Measurements from ENCODE around the gene AVPI1. TPM values are rescaled to one million over a fixed set of nuclear protein-coding genes. Genes with fewer than 3 reads are reported as not detected.
"Not testable (repeated sequence)": the region's sequence is repeated elsewhere in the genome, so short reads cannot be mapped to it uniquely, and the experiment has no call there.

AVPI1 gene
- total and polyA plus RNA-seq, 10 of the 15 experiments (the other 5 are each of a cell fraction or from before 2014, with no cell fraction given) = 0.08 to 1.4 (median 0.84) TPM

GRCh38 chr10:97642471-97643159 is 44.4 kb downstream of the AVPI1 start:
- H3K36me3 ChIP-seq (ENCODE audit: control insufficient read depth in 2 of 2, insufficient read depth in 2 of 2, low read length in 1 of 2); FAIRE-seq; intact Hi-C loops (cut with micrococcal nuclease; ENCODE audit: unreplicated experiment); H3K27me3 ChIP-seq (replicated peaks in 1 of 2; ENCODE audit: control insufficient read depth in 2 of 2, insufficient read depth in 2 of 2, low read length in 1 of 2); H3K4me1 ChIP-seq (ENCODE audit: control insufficient read depth, insufficient read depth, low read length); ATAC-seq; H3K9ac ChIP-seq (ENCODE audit: control insufficient read depth, insufficient read depth, low read length); H4K20me1 ChIP-seq (ENCODE audit: control insufficient read depth, insufficient read depth); in situ Hi-C loops (cut with MboI); BruUV-seq (replicated peaks); DNase-seq (ENCODE audit: low read depth, low spot score); H3K9me3 ChIP-seq (replicated peaks; ENCODE audit: control insufficient read depth, insufficient read depth, low read length); H3K27ac ChIP-seq (ENCODE audit: control insufficient read depth, insufficient read depth); H2AFZ ChIP-seq (ENCODE audit: control insufficient read depth, low read depth, low read length): not testable (repeated sequence)
- Histone ChIP-seq H3K4me2 (ENCODE audit: control insufficient read depth, insufficient read depth) (peak overlapping the region; percentile 48; the same call in 1 of the 2 replicates), H3K4me3 (0 out of 2 replicates have a peak overlapping the region, but pooled peaks have one; percentile 91), H3K79me2 (ENCODE audit: control insufficient read depth, insufficient read depth, low read length) (peaks cover 15% of the 10 kb centered on the region)
- ChIA-PET SMC1A (ENCODE audit: uncharacterized antibody, unreplicated experiment) (interaction anchor here (1.6 kb wide), 1 partner anchor 70 kb away, joined by 5 read pairs; no protein-coding TSS in a partner anchor), POLR2A (interaction anchor here (0.6 to 1.2 kb wide), 3 partner anchors 44 to 218 kb away, joined by 3 read pairs; partner anchors contain the start of gene ZFYVE27), CTCF (interaction anchor here (1.0 kb wide), 1 partner anchor 309 kb away, joined by 4 read pairs; no protein-coding TSS in a partner anchor), RAD21 (ENCODE audit: unreplicated experiment) (interaction anchor here (0.6 kb wide), 1 partner anchor 34 kb away, joined by 3 read pairs; no protein-coding TSS in a partner anchor)
- 98% methylated on average over 12 of the region's 13 CpGs for WGBS (ENCODE audit: insufficient coverage, insufficient replicate concordance, low lambda C conversion rate, missing lambda C conversion rate)

DNA sequence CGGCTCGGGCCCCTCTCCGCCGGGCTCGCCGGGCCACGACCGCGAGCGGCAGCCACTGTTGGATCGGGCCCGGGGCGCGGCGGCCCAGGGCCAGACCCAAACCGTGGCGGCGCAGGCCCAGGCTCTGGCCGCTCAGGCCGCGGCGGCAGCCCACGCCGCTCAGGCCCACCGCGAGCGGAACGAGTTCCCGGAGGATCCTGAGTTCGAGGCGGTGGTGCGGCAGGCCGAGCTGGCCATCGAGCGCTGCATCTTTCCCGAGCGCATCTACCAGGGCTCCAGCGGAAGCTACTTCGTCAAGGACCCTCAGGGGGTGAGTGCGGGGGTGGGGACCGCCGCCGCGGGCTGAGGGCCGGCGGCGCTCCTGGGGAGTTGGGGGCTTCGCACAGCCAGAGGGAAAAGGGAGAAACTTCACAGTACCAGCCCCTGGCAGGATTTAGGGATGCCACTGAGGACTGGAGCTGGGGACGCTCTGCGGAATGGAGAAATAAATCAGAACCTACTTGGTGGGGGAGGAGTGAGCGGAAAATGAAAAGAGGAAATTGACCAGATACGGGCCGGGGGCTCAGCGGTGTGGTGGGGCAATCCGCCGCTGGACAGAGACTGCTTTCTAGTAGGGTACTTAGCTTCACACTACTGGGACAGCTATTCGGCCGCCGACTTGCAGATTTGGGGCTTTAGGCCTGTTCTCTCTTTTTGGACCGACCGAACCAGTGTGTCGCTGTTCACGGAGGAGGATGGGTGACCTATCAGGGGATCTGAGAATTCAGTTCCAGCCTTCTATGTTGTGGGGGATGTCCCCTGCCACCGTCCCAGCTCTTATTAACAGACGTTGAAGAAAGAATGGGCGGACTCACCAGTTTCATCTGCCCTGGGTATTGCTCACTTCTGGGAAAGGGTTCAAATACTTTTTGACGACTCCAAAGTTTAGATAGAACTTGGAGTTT is 45.9 kb downstream of the AVPI1 start:
- H3K4me1 ChIP-seq (ENCODE audit: control insufficient read depth, insufficient read depth, low read length) = no peaks in the 10 kb centered on the region; the same call in 1 of the 2 replicates
- peak overlapping the region; percentile 58 for H3K27ac ChIP-seq (ENCODE audit: control insufficient read depth, insufficient read depth)
- WGBS (ENCODE audit: insufficient coverage, insufficient replicate concordance, low lambda C conversion rate, missing lambda C conversion rate) = 1% methylated on average over 50 of the region's 67 CpGs
- ATAC-seq (peak; percentile 7), FAIRE-seq (peak; percentile 49), DNase-seq (ENCODE audit: low read depth, low spot score) (no peak)
- peaks cover 0 to 3% of the 10 kb centered on the region in 2 experiments; a peak in 1 of 4 replicates for H3K36me3 ChIP-seq (ENCODE audit: control insufficient read depth in 2 of 2, insufficient read depth in 2 of 2, low read length in 1 of 2)
- ChIA-PET CTCF (interaction anchor here (0.6 to 1.3 kb wide), 5 partner anchors 35 to 308 kb away, joined by 3 to 4 read pairs (median 4); no protein-coding TSS in a partner anchor), POLR2A (interaction anchor here (1.0 to 1.4 kb wide), 4 partner anchors 8 to 96 kb away, joined by 3 read pairs; partner anchors contain the start of genes AVPI1 and ZFYVE27), RAD21 (ENCODE audit: unreplicated experiment) (interaction anchor here (0.9 to 1.1 kb wide), 2 partner anchors 46 to 69 kb away, joined by 3 to 4 read pairs; partner anchors contain the start of genes ANKRD2 and AVPI1), SMC1A (ENCODE audit: uncharacterized antibody, unreplicated experiment) (interaction anchor here (0.7 to 1.6 kb wide), 4 partner anchors 9 to 71 kb away, joined by 3 to 5 read pairs (median 4); no protein-coding TSS in a partner anchor)
- intact Hi-C loops (cut with micrococcal nuclease; ENCODE audit: unreplicated experiment) = no loop called here
- H3K79me2 ChIP-seq (ENCODE audit: control insufficient read depth, insufficient read depth, low read length) = peaks cover 15% of the 10 kb centered on the region
- peak overlapping the region; percentile 90 for H3K4me2 ChIP-seq (ENCODE audit: control insufficient read depth, insufficient read depth)
- no peaks in the 10 kb centered on the region for H4K20me1 ChIP-seq (ENCODE audit: control insufficient read depth, insufficient read depth)
- peak overlapping the region; percentile 80 for H3K9ac ChIP-seq (ENCODE audit: control insufficient read depth, insufficient read depth, low read length)
- no peaks in the 10 kb centered on the region for H3K9me3 ChIP-seq (replicated peaks; ENCODE audit: control insufficient read depth, insufficient read depth, low read length)
- H3K27me3 ChIP-seq (replicated peaks in 1 of 2; ENCODE audit: control insufficient read depth in 2 of 2, insufficient read depth in 2 of 2, low read length in 1 of 2) = no peaks in the 10 kb centered on the region
- peak overlapping the region; percentile 91 for H3K4me3 ChIP-seq
- peak overlapping the region; percentile 64 for H2AFZ ChIP-seq (ENCODE audit: control insufficient read depth, low read depth, low read length)
- BruUV-seq (replicated peaks) = TSS peak; percentile 76
- in situ Hi-C loops (cut with MboI) = no loop called here
- TF ChIP-seq, protein P1, sequence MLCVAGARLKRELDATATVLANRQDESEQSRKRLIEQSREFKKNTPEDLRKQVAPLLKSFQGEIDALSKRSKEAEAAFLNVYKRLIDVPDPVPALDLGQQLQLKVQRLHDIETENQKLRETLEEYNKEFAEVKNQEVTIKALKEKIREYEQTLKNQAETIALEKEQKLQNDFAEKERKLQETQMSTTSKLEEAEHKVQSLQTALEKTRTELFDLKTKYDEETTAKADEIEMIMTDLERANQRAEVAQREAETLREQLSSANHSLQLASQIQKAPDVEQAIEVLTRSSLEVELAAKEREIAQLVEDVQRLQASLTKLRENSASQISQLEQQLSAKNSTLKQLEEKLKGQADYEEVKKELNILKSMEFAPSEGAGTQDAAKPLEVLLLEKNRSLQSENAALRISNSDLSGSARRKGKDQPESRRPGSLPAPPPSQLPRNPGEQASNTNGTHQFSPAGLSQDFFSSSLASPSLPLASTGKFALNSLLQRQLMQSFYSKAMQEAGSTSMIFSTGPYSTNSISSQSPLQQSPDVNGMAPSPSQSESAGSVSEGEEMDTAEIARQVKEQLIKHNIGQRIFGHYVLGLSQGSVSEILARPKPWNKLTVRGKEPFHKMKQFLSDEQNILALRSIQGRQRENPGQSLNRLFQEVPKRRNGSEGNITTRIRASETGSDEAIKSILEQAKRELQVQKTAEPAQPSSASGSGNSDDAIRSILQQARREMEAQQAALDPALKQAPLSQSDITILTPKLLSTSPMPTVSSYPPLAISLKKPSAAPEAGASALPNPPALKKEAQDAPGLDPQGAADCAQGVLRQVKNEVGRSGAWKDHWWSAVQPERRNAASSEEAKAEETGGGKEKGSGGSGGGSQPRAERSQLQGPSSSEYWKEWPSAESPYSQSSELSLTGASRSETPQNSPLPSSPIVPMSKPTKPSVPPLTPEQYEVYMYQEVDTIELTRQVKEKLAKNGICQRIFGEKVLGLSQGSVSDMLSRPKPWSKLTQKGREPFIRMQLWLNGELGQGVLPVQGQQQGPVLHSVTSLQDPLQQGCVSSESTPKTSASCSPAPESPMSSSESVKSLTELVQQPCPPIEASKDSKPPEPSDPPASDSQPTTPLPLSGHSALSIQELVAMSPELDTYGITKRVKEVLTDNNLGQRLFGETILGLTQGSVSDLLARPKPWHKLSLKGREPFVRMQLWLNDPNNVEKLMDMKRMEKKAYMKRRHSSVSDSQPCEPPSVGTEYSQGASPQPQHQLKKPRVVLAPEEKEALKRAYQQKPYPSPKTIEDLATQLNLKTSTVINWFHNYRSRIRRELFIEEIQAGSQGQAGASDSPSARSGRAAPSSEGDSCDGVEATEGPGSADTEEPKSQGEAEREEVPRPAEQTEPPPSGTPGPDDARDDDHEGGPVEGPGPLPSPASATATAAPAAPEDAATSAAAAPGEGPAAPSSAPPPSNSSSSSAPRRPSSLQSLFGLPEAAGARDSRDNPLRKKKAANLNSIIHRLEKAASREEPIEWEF (IDR thresholded peaks at IDR 0.05; ENCODE audit: insufficient replicate concordance, low read depth, low read length) = no peak
- TF ChIP-seq FOS (IDR thresholded peaks at IDR 0.05; ENCODE audit: borderline replicate concordance, extremely low read depth, insufficient read length) (no peak), POLR2A (IDR thresholded peaks at IDR 0.05; ENCODE audit: low read depth, low read length) (0 out of 2 replicates have a peak, but pooled peaks have one; percentile 10), NFXL1 (IDR thresholded peaks at IDR 0.05; ENCODE audit: borderline replicate concordance) (0 out of 2 replicates have a peak, but pooled peaks have one; percentile 44), ETV6 (conservative IDR thresholded peaks at IDR 0.05 in 1 of 2, IDR thresholded peaks at IDR 0.05 in 1 of 2; ENCODE audit: borderline replicate concordance in 1 of 2, low read depth in 1 of 2) (no peak), BRCA1 (IDR thresholded peaks at IDR 0.05; ENCODE audit: low read depth, low read length) (no peak), TAF1 (IDR thresholded peaks at IDR 0.05; ENCODE audit: borderline replicate concordance, low read depth, low read length) (no peak)
